ENCODE data around the gene RND2.

DNA sequence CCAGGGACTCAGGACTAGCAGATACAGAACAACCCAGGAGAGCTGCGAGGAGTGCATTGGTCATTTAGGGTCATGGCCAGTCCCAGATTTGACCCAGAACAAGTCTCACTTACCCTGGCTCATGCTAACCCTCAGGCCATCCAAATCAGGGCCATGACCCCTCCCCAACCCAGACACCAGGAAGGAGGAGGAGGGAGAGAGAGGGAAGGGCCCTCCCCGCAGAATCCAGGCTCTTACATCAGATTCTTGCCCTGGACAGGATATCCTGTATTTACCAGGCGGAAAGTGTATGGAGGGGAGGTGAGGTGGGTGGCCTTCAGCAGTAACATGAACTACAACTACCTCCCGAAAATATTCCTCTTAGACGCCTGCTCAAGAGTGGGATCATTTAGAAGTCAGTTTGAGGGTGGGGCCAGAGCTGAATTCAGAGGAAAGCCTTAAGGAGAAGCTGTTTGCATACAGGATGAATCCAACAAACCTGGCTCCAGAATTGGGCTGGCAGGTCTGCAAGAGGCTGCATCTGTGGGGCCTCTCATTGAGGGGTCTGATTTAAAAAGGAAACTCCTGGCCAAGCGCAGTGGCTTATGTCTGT, 4.9 kb upstream of the RND2 start:
- TF ChIP-seq, protein P1, sequence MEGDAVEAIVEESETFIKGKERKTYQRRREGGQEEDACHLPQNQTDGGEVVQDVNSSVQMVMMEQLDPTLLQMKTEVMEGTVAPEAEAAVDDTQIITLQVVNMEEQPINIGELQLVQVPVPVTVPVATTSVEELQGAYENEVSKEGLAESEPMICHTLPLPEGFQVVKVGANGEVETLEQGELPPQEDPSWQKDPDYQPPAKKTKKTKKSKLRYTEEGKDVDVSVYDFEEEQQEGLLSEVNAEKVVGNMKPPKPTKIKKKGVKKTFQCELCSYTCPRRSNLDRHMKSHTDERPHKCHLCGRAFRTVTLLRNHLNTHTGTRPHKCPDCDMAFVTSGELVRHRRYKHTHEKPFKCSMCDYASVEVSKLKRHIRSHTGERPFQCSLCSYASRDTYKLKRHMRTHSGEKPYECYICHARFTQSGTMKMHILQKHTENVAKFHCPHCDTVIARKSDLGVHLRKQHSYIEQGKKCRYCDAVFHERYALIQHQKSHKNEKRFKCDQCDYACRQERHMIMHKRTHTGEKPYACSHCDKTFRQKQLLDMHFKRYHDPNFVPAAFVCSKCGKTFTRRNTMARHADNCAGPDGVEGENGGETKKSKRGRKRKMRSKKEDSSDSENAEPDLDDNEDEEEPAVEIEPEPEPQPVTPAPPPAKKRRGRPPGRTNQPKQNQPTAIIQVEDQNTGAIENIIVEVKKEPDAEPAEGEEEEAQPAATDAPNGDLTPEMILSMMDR (IDR thresholded peaks at IDR 0.05; ENCODE audit: low read depth, low read length): no peak
- no peak for TF ChIP-seq EZH2phosphoT487 (IDR thresholded peaks at IDR 0.05; ENCODE audit: low read depth)
